SK-N-MC (cell line): Measurements from ENCODE around the gene PTPRN.

Experiments
- EZH2 ChIP-seq: fragments of 200-600 bp; sonication (generic); IDR thresholded peaks from one replicate; pipeline ENCODE4 v1.6.1; 2017; ENCODE audit warnings: antibody characterized with exemption
- POLR2AphosphoS5 ChIP-seq: IDR thresholded peaks from 2 replicates; pipeline ENCODE4 v1.6.1; 2012; ENCODE audit warnings: mild to moderate bottlenecking, low read depth, low read length, borderline replicate concordance

GRCh38 chr2:219252570-219252899 lies 56.7 kb downstream of the PTPRN start:
- TF ChIP-seq EZH2 (no peak), POLR2AphosphoS5 (no peak)
